Mucosa of stomach (tissue), 1 donor: ENCODE data around the gene MYBPC1.
"Not testable (repeated sequence)": the region's sequence is repeated elsewhere in the genome, so short reads cannot be mapped to it uniquely, and the experiment has no call there.

Experiments
- H3K27me3 ChIP-seq: one replicate; pipeline ENCODE4 v1.7.0; 2013; ENCODE audit warnings: mild to moderate bottlenecking, low read length; ENCODE audit not compliant: control insufficient read depth, insufficient read depth
- H3K36me3 ChIP-seq: one replicate; pipeline ENCODE4 v1.7.0; 2013; ENCODE audit warnings: low read length; ENCODE audit not compliant: control insufficient read depth, insufficient read depth
- H3K4me1 ChIP-seq: one replicate; pipeline ENCODE4 v1.7.0; 2013; ENCODE audit warnings: mild to moderate bottlenecking, low read length; ENCODE audit not compliant: control insufficient read depth, insufficient read depth
- H3K4me3 ChIP-seq: one replicate; pipeline ENCODE4 v1.7.0; 2013; ENCODE audit warnings: low read length
- H3K9ac ChIP-seq: one replicate; pipeline ENCODE4 v1.7.0; 2013; ENCODE audit warnings: mild to moderate bottlenecking, low read length, moderate library complexity
- H3K9me3 ChIP-seq: one replicate; pipeline ENCODE4 v1.7.0; 2013; ENCODE audit warnings: mild to moderate bottlenecking, low read length, moderate library complexity; ENCODE audit not compliant: control insufficient read depth
- donor health status: Pancreatic carcinoma.

The MYBPC1 gene

DNA sequence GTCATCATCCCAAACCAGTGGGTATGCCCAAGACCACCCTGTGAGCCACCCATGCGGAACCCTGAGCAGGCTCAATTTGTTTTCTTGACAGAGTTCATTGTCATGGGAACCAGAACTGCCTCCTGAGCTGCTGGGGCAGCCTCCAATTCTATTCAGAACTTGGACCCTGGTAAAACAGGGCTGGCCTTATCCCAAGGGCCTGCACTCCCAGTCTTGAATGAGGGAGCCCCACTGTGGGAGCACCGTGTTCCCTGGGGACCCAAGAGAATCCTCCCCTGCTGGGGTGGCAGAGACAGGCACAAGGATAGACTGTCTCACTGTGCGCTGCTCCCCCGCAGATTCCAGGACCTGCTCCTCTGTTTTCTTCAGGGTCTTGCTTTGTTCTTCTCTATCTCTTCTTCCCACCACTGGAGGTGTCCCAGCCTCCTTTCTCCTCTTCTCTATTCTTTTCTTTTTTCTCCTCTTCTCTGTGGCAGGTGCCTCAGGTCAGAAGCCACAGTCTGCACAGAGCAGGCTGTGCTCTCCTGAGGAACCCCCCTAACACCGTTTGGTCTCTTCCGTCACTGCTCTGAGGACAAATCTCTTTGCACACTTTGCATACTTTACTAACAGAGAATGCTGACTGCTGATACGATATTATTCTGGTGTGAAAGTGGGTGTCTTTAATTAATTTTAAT lies 71.4 kb downstream of the MYBPC1 start:
- no peak overlapping the region for H3K4me3 ChIP-seq
- H3K27me3 ChIP-seq, result no peaks in the 10 kb centered on the region
- H3K9ac ChIP-seq, result no peak overlapping the region
- H3K36me3 ChIP-seq, result no peaks in the 10 kb centered on the region
- H3K9me3 ChIP-seq, result no peaks in the 10 kb centered on the region
- H3K4me1 ChIP-seq, result peaks cover under 1% of the 10 kb centered on the region

DNA sequence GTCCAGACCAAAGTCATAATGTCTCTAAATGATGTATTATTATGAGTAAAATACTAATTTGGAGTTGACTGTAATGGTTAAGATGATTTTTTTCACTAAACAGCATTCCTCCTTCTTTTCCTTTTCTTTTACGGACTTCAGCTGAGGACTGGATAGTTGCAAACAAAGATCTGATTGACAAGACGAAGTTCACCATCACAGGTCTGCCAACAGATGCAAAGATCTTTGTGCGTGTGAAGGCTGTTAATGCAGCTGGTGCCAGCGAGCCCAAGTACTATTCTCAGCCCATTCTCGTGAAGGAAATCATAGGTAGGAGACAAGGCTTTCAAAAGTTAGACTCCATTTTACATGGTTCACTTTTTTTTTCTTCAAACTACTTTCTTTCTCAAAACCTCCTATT lies 72.8 kb downstream of the MYBPC1 start:
- H3K4me1 ChIP-seq, result peaks cover 10% of the 10 kb centered on the region
- no peak overlapping the region for H3K9ac ChIP-seq
- no peaks in the 10 kb centered on the region for H3K9me3 ChIP-seq
- no peaks in the 10 kb centered on the region for H3K27me3 ChIP-seq
- no peak overlapping the region for H3K4me3 ChIP-seq
- no peaks in the 10 kb centered on the region for H3K36me3 ChIP-seq

DNA sequence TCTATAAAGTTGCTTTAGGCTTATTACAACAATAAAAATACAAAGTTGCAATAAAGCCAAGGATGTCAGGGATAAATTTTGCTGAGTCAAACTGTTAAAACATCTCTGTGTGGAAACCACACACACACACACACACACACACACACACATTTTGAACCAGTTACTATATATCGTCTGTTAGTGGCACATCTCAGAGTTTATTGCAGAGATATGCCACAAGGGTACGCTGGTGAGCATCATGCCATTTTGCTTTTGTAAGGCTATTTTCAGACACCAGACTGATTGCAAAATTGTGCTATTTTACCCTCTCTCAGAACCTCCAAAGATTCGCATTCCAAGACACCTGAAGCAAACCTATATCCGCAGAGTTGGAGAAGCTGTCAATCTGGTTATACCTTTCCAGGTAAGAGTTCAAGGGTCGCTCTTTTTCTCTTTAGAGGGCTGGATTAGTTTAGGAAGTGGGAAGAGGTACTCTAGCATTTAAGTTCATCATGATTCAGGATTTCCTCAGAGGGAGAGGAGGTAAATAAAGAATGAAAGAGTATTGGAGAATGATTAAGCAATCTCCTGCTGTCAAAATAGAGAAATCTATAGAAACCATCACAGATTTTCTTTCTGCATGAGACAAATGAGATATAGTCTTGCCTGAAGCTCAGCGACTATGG lies 75.4 kb downstream of the MYBPC1 start:
- Histone ChIP-seq H3K27me3 (no peaks in the 10 kb centered on the region), H3K4me1 (peaks cover 17% of the 10 kb centered on the region), H3K36me3 (no peaks in the 10 kb centered on the region), H3K9ac (no peak overlapping the region), H3K9me3 (no peaks in the 10 kb centered on the region), H3K4me3 (no peak overlapping the region)

DNA sequence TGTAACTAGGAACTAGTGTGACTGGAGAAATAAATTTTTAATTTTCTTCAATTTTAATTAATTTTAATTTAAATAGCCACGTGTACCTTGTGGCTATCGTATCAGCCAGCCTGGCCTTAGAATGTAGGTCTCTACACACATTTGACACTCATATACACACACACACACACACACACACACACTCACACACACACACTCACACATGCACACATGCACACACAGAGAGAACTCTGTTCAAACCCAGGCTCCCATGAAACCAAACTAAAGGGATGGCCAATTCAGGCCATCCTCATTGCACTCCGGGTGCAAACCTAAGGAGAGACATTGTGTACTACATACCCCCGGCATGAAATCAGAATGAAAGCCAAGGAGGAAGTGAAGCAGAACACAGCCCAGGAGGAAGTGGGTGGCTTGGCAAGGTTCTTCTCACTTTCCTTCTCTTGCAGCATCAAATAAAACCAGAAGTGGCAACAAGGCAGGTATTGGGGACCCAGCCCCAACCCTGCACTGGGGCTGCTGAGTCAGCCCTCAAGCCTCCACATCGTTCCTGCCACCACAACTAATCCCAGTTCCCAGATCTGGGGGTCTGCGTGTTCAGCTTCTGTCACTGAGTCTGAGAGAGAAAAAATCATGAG lies 76.5 kb downstream of the MYBPC1 start:
- Histone ChIP-seq H3K9ac (no peak overlapping the region), H3K4me3 (no peak overlapping the region), H3K27me3 (no peaks in the 10 kb centered on the region), H3K36me3 (no peaks in the 10 kb centered on the region), H3K4me1 (peaks cover 17% of the 10 kb centered on the region), H3K9me3 (no peaks in the 10 kb centered on the region)

DNA sequence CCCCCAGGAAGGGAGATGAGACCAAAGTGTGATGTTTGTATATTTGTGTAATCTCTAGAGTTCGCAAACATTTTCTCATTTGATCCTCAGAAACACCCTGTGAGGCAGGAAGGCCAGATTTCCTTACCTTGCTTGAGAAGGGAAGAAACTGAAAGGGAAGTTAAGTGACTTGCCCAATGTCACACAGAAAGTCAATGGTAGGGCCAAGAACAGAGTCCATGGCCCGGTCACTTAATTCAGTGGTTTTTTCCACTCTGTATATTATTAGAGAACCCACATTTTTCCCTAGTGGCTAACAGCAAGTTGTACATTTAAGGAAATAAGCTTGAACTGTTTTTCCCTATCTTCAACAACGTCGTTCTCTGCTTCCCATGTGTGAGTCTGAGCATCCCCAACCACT lies 77.1 kb downstream of the MYBPC1 start:
- Histone ChIP-seq H3K27me3 (no peaks in the 10 kb centered on the region), H3K4me3 (no peak overlapping the region), H3K9me3 (no peaks in the 10 kb centered on the region), H3K9ac (no peak overlapping the region), H3K4me1 (peaks cover 17% of the 10 kb centered on the region), H3K36me3 (no peaks in the 10 kb centered on the region)

DNA sequence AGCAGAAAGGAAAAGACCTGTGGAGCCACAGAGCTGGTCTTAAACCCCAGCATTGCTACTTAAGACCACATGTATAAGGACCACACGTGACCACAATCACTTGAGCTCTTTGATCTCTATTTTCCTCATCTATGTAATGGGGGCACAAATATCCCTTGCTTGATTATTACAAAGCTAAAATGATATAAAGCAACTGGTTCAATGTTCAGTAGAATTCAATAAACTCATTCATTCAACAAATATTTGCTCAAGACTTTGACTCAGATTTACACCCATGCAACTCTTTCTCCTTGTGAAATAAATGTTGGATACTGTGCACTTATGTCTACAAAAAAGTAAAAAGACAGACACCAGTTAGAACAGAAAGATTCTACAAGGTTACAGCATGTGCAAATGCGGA lies 80.8 kb downstream of the MYBPC1 start:
- Histone ChIP-seq H3K4me1 (peaks cover 17% of the 10 kb centered on the region), H3K9me3 (no peaks in the 10 kb centered on the region), H3K9ac (no peak overlapping the region), H3K27me3 (no peaks in the 10 kb centered on the region), H3K36me3 (no peaks in the 10 kb centered on the region), H3K4me3 (no peak overlapping the region)

- not testable (repeated sequence) for H3K9me3 ChIP-seq, H3K9ac ChIP-seq, H3K4me3 ChIP-seq, H3K27me3 ChIP-seq, H3K36me3 ChIP-seq
- peaks cover 13% of the 10 kb centered on the region for H3K4me1 ChIP-seq
Observed at GRCh38 chr12:101676497-101676896, 81.7 kb downstream of the MYBPC1 start.

- peaks cover 2% of the 10 kb centered on the region for H3K4me1 ChIP-seq
- no peak overlapping the region for H3K9ac ChIP-seq
- H3K27me3 ChIP-seq, result no peaks in the 10 kb centered on the region
- H3K9me3 ChIP-seq, result no peaks in the 10 kb centered on the region
- H3K36me3 ChIP-seq, result no peaks in the 10 kb centered on the region
- H3K4me3 ChIP-seq, result no peak overlapping the region
Observed at GRCh38 chr12:101678081-101678480, 83.3 kb downstream of the MYBPC1 start.

- H3K9ac ChIP-seq, result no peak overlapping the region
- H3K36me3 ChIP-seq, result no peaks in the 10 kb centered on the region
- H3K27me3 ChIP-seq, result no peaks in the 10 kb centered on the region
- H3K4me3 ChIP-seq, result no peak overlapping the region
- no peaks in the 10 kb centered on the region for H3K9me3 ChIP-seq
- no peaks in the 10 kb centered on the region for H3K4me1 ChIP-seq
Observed at GRCh38 chr12:101680240-101680639, 85.5 kb downstream of the MYBPC1 start.

GRCh38 chr12:101680647-101681046 lies 85.9 kb downstream of the MYBPC1 start:
- Histone ChIP-seq H3K36me3 (no peaks in the 10 kb centered on the region), H3K4me3 (no peak overlapping the region), H3K27me3 (no peaks in the 10 kb centered on the region), H3K9ac (no peak overlapping the region), H3K9me3 (no peaks in the 10 kb centered on the region), H3K4me1 (no peaks in the 10 kb centered on the region)

- H3K9me3 ChIP-seq, H3K27me3 ChIP-seq, H3K36me3 ChIP-seq, H3K4me3 ChIP-seq, H3K9ac ChIP-seq, H3K4me1 ChIP-seq: not testable (repeated sequence)
Observed at GRCh38 chr12:101681627-101682026, 86.9 kb downstream of the MYBPC1 start.

DNA sequence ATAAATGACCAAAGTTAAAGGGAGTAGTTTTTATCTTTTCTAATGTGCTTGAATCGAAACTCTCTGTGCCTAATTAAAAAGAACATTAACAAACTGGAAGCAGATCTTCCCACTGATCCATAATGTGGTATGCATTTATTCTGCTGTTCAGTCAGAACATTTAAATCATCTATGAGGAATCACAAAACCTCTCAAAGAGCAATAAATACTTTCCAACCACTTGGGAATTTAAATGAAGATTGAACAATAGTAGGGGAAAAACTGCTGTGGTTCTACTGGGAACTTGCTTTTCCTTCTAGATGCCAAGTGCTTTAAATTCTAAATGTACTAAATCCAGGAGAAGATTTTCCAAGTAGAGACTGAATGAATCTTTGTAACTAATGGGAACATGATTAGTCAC lies 90.3 kb downstream of the MYBPC1 start:
- Histone ChIP-seq H3K4me1 (no peaks in the 10 kb centered on the region), H3K4me3 (no peak overlapping the region), H3K27me3 (no peaks in the 10 kb centered on the region)

More for the DNA sequence above, 90.3 kb downstream of the MYBPC1 start:
- Histone ChIP-seq H3K36me3 (no peaks in the 10 kb centered on the region), H3K9me3 (no peaks in the 10 kb centered on the region), H3K9ac (no peak overlapping the region)
